Left colon (tissue), 2 donors: ENCODE results near the gene CHML. TPM values are rescaled to one million over a fixed set of nuclear protein-coding genes. Genes with fewer than 3 reads are reported as not detected.
"Not testable (repeated sequence)": the region's sequence is repeated elsewhere in the genome, so short reads cannot be mapped to it uniquely, and the experiment has no call there.

Experiments used
- ATAC-seq: fragments of 200-7000 bp; cut with Tn5 transposase; one replicate; pipeline ENCODE4 v1.9.1; 2020; ENCODE audit warnings: mild to moderate bottlenecking, moderate library complexity
- DNase-seq, 2 donors: peaks; one replicate each; pipeline ENCODE4 v3.0.0-alpha.2; 2020
- intact Hi-C, 2 donors: fragments of 100-400 bp; cut with DNase I in 1 of 2; cut with micrococcal nuclease in 1 of 2; formaldehyde crosslinking; loops; one replicate each; pipeline versions ENCODE4 v1.11.2 to v1.14.0; 2022; cut with DNase I, micrococcal nuclease
- long read RNA-seq: library from polyadenylated mRNA; unstranded; transcript quantifications from one replicate; pipeline ENCODE4 v2.0.0, GENCODE V29; 2021
- total RNA-seq, 2 donors: library from RNA; stranded (reverse); fragmentation: NEBNext Ultra II Directional; extraction: Animal tissue kit (Norgen Biotek cat#: 25700); gene quantifications; one replicate each; pipeline ENCODE4 v1.2.1, GENCODE V29; 2021
- donor health status: DM: no; HTN: no; CAD: no.
- donor health status: DM: yes; HTN: yes; CAD: no.

Gene CHML, protein sequence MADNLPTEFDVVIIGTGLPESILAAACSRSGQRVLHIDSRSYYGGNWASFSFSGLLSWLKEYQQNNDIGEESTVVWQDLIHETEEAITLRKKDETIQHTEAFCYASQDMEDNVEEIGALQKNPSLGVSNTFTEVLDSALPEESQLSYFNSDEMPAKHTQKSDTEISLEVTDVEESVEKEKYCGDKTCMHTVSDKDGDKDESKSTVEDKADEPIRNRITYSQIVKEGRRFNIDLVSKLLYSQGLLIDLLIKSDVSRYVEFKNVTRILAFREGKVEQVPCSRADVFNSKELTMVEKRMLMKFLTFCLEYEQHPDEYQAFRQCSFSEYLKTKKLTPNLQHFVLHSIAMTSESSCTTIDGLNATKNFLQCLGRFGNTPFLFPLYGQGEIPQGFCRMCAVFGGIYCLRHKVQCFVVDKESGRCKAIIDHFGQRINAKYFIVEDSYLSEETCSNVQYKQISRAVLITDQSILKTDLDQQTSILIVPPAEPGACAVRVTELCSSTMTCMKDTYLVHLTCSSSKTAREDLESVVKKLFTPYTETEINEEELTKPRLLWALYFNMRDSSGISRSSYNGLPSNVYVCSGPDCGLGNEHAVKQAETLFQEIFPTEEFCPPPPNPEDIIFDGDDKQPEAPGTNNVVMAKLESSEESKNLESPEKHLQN
- total RNA-seq = 1 to 10 TPM; 7.4 to 9.3 TPM
- long read RNA-seq, partial matches to known transcripts = 0 of 1 reads
- long read RNA-seq, other reads (novel, unspliced or antisense) = 0 of 1 reads

- ATAC-seq (peak; percentile 92), DNase-seq (peak; percentile 92 to 97)
- intact Hi-C loops = no loop called here
Measured at GRCh38 chr1:241640149-241640866, at the start of gene CHML, which contains the start of gene OPN3. TSS of gene CHML (minus strand) at chr1:241640369. CDS start at chr1:241635766, 4,603 bp downstream. TSS of gene OPN3 (minus strand) at chr1:241640369. CDS start at chr1:241640254, 115 bp downstream.

GRCh38 chr1:241688940-241689368 is 48.8 kb upstream of the CHML start:
- no peak for ATAC-seq
- no peak for DNase-seq
- intact Hi-C loops = no loop called here

DNA sequence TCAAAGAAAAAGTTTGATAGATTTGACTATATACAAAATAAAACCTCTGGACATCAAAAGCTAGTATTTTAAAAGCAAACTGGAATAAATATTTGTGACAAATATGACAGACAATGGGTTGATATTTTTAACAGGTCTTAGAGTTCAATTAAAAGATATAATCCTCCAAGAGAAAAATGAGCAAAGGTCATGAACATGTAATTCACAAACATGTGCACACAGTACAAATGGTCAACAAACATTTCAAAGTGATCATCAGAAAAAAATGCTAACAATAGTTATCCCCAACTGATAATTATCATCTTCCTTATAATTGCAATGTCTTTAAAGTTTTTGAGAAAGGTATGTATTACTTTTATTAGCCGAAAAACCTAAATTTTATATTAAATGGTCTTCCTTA is 43.9 kb upstream of the CHML start:
- DNase-seq = no peak
- ATAC-seq = no peak
- intact Hi-C loops = no loop called here

- intact Hi-C loops = no loop called here
- ATAC-seq (no peak), DNase-seq (no peak)
Measured at GRCh38 chr1:241682921-241683320, 42.8 kb upstream of the CHML start.

GRCh38 chr1:241681861-241682448 is 41.8 kb upstream of the CHML start:
- DNase-seq, intact Hi-C loops, ATAC-seq: not testable (repeated sequence)

GRCh38 chr1:241679961-241680360 is 39.8 kb upstream of the CHML start:
- DNase-seq = no peak
- intact Hi-C loops = no loop called here
- ATAC-seq = no peak

DNA sequence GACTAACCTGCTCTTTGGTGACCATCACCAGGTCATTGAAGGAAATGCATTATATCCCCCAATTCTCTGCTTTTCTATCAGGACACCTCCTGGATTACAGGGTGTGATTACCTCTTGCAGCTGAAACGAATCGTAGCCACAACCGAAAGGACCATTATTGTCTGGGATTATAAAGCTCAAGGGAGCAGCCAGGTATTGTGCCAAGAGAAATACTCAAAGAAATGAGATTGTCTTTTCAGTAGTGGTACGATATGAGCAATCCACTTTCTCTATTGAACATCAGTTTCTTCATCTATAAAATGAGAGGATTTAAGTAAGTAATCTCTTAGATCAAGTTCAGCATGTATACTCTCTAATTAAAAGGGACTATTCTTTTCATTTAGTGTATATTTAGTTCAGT is 39.2 kb upstream of the CHML start:
- no peak for ATAC-seq
- intact Hi-C loops = no loop called here
- DNase-seq = no peak

DNA sequence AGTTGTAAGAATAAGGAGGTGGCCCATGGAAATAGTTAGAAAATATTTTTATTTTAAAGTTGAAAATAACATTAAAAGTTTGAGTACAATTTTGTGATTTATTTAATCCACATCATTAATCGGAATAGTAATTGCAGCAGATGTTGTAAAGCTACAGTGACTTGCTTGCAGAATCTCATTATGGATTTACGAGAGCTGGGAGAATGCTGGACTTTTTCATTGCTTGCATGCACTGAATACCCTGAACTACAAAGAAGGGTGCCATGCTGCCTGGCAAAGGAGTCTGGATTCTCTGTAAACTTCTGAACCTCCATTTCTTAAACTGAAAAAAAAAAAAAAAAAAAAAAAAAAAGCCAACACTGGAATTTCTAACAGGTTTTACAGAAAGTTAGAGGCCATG is 38.4 kb upstream of the CHML start:
- DNase-seq = no peak
- no peak for ATAC-seq
- intact Hi-C loops = no loop called here

DNA sequence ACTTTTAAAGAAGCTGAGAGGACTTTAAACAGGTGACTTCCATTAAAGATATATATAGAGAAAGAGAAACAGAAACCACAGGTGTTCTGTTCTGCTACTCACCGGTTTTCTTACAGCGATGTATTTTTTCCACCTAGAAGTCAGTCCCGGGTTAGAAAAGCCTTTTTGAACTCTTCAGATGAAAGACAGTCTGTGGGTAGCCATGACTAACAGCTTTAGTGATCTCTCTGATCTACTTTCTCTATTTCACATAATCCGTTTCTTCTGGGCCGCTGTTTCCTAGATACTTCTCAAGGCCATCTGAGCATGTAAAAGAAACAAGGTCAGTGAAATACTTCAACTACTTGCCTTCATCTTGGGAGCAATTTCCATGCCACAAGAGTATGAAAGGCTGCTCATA is 37.0 kb upstream of the CHML start:
- no peak for DNase-seq
- ATAC-seq = no peak
- intact Hi-C loops = no loop called here

- ATAC-seq = no peak
- no peak for DNase-seq
- intact Hi-C loops = no loop called here
Measured at GRCh38 chr1:241675983-241676382, 35.8 kb upstream of the CHML start.

DNA sequence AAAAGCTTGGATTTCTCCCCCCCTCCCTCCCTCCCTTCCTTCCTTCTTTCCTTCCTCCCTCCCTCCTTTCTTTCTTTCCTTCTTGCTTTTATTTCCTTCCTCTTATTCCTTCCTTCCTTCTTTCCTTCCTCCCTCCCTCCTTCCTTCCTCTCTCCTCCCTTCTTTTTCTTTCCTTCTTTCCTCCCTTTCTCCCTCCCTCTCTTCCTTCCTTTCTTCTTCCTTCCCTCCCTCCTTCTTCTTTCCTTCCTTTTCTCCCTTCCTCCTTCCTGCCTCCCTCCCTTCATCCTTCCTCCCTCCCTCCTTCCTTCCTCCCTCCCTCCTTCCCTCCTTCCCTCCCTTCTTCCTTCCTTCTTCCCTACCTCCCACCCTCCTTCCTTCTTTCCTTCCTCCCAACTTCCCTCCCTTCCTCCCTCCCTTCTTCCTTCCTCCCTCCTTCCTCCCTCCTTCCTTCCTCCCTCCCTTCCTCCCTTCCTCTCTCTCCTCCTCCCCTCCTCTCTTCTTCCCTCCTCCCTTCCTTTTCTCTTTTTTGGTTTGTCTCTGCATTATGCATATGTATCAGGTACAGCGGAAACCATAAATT is 34.7 kb upstream of the CHML start:
- no peak for DNase-seq
- intact Hi-C loops = no loop called here
- ATAC-seq = no peak

- DNase-seq (no peak), ATAC-seq (no peak)
- intact Hi-C loops = no loop called here
Measured at GRCh38 chr1:241672301-241672700, 32.1 kb upstream of the CHML start.

- ATAC-seq (no peak), DNase-seq (no peak)
- intact Hi-C loops = no loop called here
Measured at GRCh38 chr1:241666419-241666818, 26.2 kb upstream of the CHML start.

DNA sequence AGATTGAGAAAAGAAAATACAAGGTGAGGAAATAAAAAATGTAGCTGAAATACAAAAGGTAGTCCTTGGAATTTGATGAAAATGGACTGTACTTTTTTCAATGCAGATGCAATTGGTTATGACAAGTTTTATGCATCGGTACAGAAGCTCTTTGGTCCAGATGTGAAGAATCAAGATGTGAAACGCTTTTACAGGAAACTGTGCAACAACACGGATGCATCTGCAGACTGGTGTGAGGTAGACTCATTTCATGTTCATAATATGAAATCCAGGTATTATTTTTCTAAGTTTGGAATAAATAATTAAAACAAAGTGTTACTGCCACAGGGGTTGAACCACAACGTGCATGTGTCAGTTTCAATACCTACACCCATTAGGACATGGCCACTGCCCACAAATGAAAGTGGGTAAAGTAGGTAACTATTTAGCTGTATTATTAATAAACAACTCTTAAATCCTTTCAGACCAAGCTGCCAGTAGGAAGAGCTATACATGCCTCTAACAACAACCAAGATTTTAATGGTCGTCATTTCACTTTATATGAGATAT is 20.3 kb upstream of the CHML start:
- ATAC-seq (no peak), DNase-seq (no peak)
- intact Hi-C loops = no loop called here

GRCh38 chr1:241659016-241659415 is 18.8 kb upstream of the CHML start:
- intact Hi-C loops, DNase-seq, ATAC-seq: not testable (repeated sequence)

DNA sequence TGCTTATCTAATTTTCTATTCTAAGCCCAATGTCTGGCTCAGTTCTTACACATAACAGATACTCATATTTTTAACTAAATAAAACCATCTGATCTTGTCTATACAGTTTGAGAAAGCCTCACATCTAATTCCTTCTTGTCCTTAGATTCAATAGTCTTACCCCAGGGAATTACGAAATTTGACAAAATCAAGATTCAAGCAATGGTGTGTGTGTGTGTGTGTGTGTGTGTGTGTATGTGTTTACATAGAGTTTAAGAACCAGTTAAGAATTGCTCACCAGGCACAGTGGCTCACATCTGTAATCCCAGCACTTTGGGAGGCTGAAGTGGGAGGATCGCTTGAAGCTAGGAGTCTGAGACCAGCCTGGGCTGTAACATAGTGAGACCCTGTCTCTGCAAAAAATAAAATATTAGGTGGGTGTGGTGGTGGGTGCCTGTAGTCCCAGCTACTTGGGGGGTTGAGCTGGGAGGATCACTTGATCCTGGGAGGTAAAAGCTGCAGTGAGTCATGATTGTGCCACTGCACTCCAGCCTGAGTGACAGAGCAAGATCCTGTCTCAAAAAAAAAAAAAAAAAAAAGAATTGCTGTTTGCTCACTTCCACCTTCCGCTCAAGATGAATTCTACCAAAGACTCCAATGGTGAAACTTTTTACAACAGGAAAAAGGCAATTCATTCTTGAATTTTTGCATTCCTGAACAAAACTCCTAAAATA is 18.1 kb upstream of the CHML start:
- no peak for DNase-seq
- ATAC-seq = peak; percentile 44
- intact Hi-C loops = no loop called here

DNA sequence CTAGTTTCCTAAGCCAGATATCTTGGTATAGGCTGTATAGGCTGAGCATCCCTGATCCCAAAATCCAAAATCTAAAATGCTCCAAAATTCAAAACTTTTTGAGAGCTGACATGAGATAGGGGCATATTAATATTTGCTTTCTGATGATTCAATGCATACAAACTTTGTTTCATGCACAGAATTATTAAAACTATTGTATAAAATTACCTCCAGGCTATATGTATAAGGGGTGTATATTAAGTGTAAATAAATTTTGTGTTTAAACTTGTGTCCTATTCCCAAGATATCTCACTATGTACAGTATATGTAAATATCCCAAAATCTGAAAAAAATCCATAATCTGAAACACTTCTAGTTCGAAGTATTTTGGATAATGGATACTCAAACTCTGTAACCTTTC is 14.5 kb upstream of the CHML start:
- DNase-seq (no peak), ATAC-seq (no peak)
- intact Hi-C loops = no loop called here

GRCh38 chr1:241654019-241654418 is 13.8 kb upstream of the CHML start:
- intact Hi-C loops = no loop called here
- no peak for DNase-seq
- no peak for ATAC-seq
